ENCODE data around the gene POLR1B. TPM values are rescaled to one million over a fixed set of nuclear protein-coding genes. Genes with fewer than 3 reads are reported as not detected.
"Not testable (repeated sequence)": the region's sequence is repeated elsewhere in the genome, so short reads cannot be mapped to it uniquely, and the experiment has no call there.

Gene POLR1B
- total and polyA plus RNA-seq, 7 experiments from 2014 or later: 10.1 to 41.8 (median 25.2) TPM

GRCh38 chr2:112500850-112501484, 41.3 kb upstream of the POLR1B start:
- H3K36me3 ChIP-seq (ENCODE audit: control insufficient read depth in 2 of 3, insufficient read depth in 3 of 3, low read length in 3 of 3); H3K4me1 Mint-ChIP-seq; POLR2A ChIA-PET; H3K4me1 ChIP-seq (ENCODE audit: control insufficient read depth in 2 of 2, insufficient read depth in 2 of 2, low read length in 2 of 2); H3K4me3 ChIP-seq (ENCODE audit: low read length); H3K27me3 Mint-ChIP-seq; H3K27ac Mint-ChIP-seq; H3K4me3 Mint-ChIP-seq; H3K27ac ChIP-seq (ENCODE audit: low read depth, low read length); H3K27me3 ChIP-seq (ENCODE audit: control insufficient read depth in 2 of 2, insufficient read depth in 2 of 2, low read length in 2 of 2); H3K9me3 Mint-ChIP-seq; H3K9me3 ChIP-seq (ENCODE audit: control insufficient read depth in 2 of 3, low read length in 3 of 3): not testable (repeated sequence)
- ATAC-seq (peak; percentile 89), DNase-seq (peak in 8 of 9 donors; percentile 19 to 57 (median 44))
- CTCF ChIA-PET: interaction anchor here (0.6 to 1.1 kb wide), 2 partner anchors 20 to 26 kb away, joined by 3 read pairs; no protein-coding TSS in a partner anchor
- peaks cover 0 to 13% (median 5%) of the 10 kb centered on the region in 5 donors for H3K36me3 Mint-ChIP-seq
- intact Hi-C loops (cut with micrococcal nuclease): loop anchor here in 1 of 2 donors (10.0 kb wide), 1 partner anchor 376 kb away; no protein-coding TSS in a partner anchor

- intact Hi-C loops (cut with micrococcal nuclease): loop anchor here in 1 of 2 donors (10.0 kb wide), 1 partner anchor 385 kb away; no protein-coding TSS in a partner anchor
Measured at GRCh38 chr2:112509239-112509998, 32.8 kb upstream of the POLR1B start.

DNA sequence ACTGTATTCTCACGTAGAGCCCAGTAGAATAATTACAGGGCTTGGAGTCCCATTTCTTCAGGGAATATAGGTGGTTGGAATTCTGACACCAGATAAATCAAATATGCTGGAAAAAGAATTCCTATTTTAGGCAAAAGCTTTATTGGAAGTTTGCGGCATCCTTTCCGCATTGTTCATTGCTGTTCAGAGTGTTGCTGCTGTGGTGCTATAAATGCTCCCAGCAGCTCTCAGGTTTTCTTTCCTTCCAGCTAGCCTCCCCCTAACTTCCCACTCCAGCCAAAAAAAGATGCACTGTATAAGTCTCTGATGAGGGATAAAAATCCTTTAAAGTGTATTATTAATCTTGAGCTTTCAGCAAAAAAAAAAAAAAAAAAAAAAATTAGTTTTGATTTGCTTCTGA, 25.5 kb upstream of the POLR1B start:
- no peak for DNase-seq
- Histone ChIP-seq H3K9me3 (ENCODE audit: control insufficient read depth in 2 of 3, low read length in 3 of 3) (no peaks in the 10 kb centered on the region), H3K4me1 (ENCODE audit: control insufficient read depth in 2 of 2, insufficient read depth in 2 of 2, low read length in 2 of 2) (no peaks in the 10 kb centered on the region), H3K27me3 (ENCODE audit: control insufficient read depth in 2 of 2, insufficient read depth in 2 of 2, low read length in 2 of 2) (no peaks in the 10 kb centered on the region), H3K36me3 (ENCODE audit: control insufficient read depth in 2 of 3, insufficient read depth in 3 of 3, low read length in 3 of 3) (peaks cover 0 to 23% (median 0%) of the 10 kb centered on the region in 3 experiments), H3K4me3 (ENCODE audit: low read length) (no peak overlapping the region), H3K27ac (ENCODE audit: low read depth, low read length) (no peak overlapping the region)
- ChIA-PET CTCF (no interaction called here), POLR2A (interaction anchor here (0.9 kb wide), 1 partner anchor 68 kb away, joined by 3 read pairs; no protein-coding TSS in a partner anchor)
- H3K27ac Mint-ChIP-seq: no peak overlapping the region
- no peak overlapping the region for H3K4me3 Mint-ChIP-seq
- H3K9me3 Mint-ChIP-seq: peaks cover 0 to 4% (median 0%) of the 10 kb centered on the region in 11 donors
- H3K4me1 Mint-ChIP-seq: peaks cover 0 to 3% (median 0%) of the 10 kb centered on the region in 7 donors
- intact Hi-C loops (cut with micrococcal nuclease): no loop called here
- peaks cover 16 to 43% (median 36%) of the 10 kb centered on the region in 5 donors for H3K36me3 Mint-ChIP-seq
- ATAC-seq: no peak
- no peaks in the 10 kb centered on the region for H3K27me3 Mint-ChIP-seq

More at GRCh38 chr2:112509239-112509998, 32.8 kb upstream of the POLR1B start:
- Mint-ChIP-seq H3K4me1 (peaks cover 5 to 10% (median 6%) of the 10 kb centered on the region in 7 donors), H3K27ac (peak overlapping the region in 5 of 9 donors; percentile 29 to 65 (median 42)), H3K4me3 (peak overlapping the region in 2 of 10 donors; percentile 4 to 26), H3K36me3 (peaks cover 5 to 18% (median 10%) of the 10 kb centered on the region in 5 donors)
- H3K4me3 ChIP-seq (ENCODE audit: low read length); H3K4me1 ChIP-seq (ENCODE audit: control insufficient read depth in 2 of 2, insufficient read depth in 2 of 2, low read length in 2 of 2); DNase-seq; POLR2A ChIA-PET; H3K27me3 Mint-ChIP-seq; H3K27me3 ChIP-seq (ENCODE audit: control insufficient read depth in 2 of 2, insufficient read depth in 2 of 2, low read length in 2 of 2); ATAC-seq; CTCF ChIA-PET; H3K36me3 ChIP-seq (ENCODE audit: control insufficient read depth in 2 of 3, insufficient read depth in 3 of 3, low read length in 3 of 3); H3K27ac ChIP-seq (ENCODE audit: low read depth, low read length); H3K9me3 Mint-ChIP-seq; H3K9me3 ChIP-seq (ENCODE audit: control insufficient read depth in 2 of 3, low read length in 3 of 3): not testable (repeated sequence)

GRCh38 chr2:112518807-112519206, 23.5 kb upstream of the POLR1B start:
- H3K27ac ChIP-seq (ENCODE audit: low read depth, low read length): no peak overlapping the region
- no peak overlapping the region for H3K4me3 Mint-ChIP-seq
- ATAC-seq (no peak), DNase-seq (no peak)
- no peak overlapping the region for H3K4me3 ChIP-seq (ENCODE audit: low read length)
- peaks cover 0 to 24% (median 0%) of the 10 kb centered on the region in 3 experiments for H3K36me3 ChIP-seq (ENCODE audit: control insufficient read depth in 2 of 3, insufficient read depth in 3 of 3, low read length in 3 of 3)
- peaks cover 0 to 4% (median 0%) of the 10 kb centered on the region in 11 donors for H3K9me3 Mint-ChIP-seq
- H3K4me1 ChIP-seq (ENCODE audit: control insufficient read depth in 2 of 2, insufficient read depth in 2 of 2, low read length in 2 of 2): no peaks in the 10 kb centered on the region
- H3K4me1 Mint-ChIP-seq: peaks cover 0 to 5% (median 0%) of the 10 kb centered on the region in 7 donors
- H3K27me3 Mint-ChIP-seq: no peaks in the 10 kb centered on the region
- H3K36me3 Mint-ChIP-seq: peaks cover 23 to 62% (median 53%) of the 10 kb centered on the region in 5 donors
- no peaks in the 10 kb centered on the region for H3K27me3 ChIP-seq (ENCODE audit: control insufficient read depth in 2 of 2, insufficient read depth in 2 of 2, low read length in 2 of 2)
- H3K9me3 ChIP-seq (ENCODE audit: control insufficient read depth in 2 of 3, low read length in 3 of 3): no peaks in the 10 kb centered on the region
- ChIA-PET CTCF (no interaction called here), POLR2A (no interaction called here)
- peak overlapping the region in 1 of 9 donors; percentile 8 for H3K27ac Mint-ChIP-seq
- intact Hi-C loops (cut with micrococcal nuclease): no loop called here

GRCh38 chr2:112519506-112519905, 22.8 kb upstream of the POLR1B start:
- intact Hi-C loops (cut with micrococcal nuclease): no loop called here
- no peak for ATAC-seq
- Histone ChIP-seq H3K9me3 (ENCODE audit: control insufficient read depth in 2 of 3, low read length in 3 of 3) (no peaks in the 10 kb centered on the region), H3K4me3 (ENCODE audit: low read length) (no peak overlapping the region), H3K27me3 (ENCODE audit: control insufficient read depth in 2 of 2, insufficient read depth in 2 of 2, low read length in 2 of 2) (no peaks in the 10 kb centered on the region), H3K27ac (ENCODE audit: low read depth, low read length) (no peak overlapping the region), H3K36me3 (ENCODE audit: control insufficient read depth in 2 of 3, insufficient read depth in 3 of 3, low read length in 3 of 3) (peaks cover 0 to 24% (median 0%) of the 10 kb centered on the region in 3 experiments), H3K4me1 (ENCODE audit: control insufficient read depth in 2 of 2, insufficient read depth in 2 of 2, low read length in 2 of 2) (no peaks in the 10 kb centered on the region)
- peaks cover 0 to 4% (median 0%) of the 10 kb centered on the region in 11 donors for H3K9me3 Mint-ChIP-seq
- H3K36me3 Mint-ChIP-seq: peaks cover 23 to 63% (median 53%) of the 10 kb centered on the region in 5 donors
- H3K4me3 Mint-ChIP-seq: no peak overlapping the region
- no peaks in the 10 kb centered on the region for H3K27me3 Mint-ChIP-seq
- no peak for DNase-seq
- ChIA-PET CTCF (no interaction called here), POLR2A (no interaction called here)
- no peak overlapping the region for H3K27ac Mint-ChIP-seq
- H3K4me1 Mint-ChIP-seq: peaks cover 0 to 5% (median 0%) of the 10 kb centered on the region in 7 donors

DNA sequence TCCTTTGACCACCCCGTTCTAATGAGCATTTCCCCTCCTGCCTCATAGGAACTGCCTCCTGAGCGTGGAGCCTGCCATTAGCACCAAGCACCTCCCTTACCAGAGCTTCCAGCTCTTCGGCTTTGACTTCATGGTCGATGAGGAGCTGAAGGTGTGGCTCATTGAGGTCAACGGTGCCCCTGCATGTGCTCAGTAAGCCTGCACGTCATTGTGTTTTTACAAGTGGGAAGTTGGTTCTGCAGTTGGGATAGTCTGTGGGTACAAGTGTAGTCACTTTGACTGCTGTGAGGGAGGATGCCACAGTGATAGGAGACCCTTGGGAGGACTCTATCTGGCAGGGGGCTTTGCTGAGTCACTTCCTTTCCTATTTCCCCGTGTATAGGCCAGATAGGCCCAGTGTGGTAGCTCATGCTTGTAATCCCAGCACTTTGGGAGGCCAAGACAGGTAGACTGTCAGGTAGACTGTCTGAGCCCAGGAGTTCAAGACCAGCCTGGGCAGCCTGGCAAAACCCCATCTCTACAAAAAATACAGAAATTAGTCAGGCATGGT, 22.0 kb upstream of the POLR1B start:
- no peaks in the 10 kb centered on the region for H3K4me1 ChIP-seq (ENCODE audit: control insufficient read depth in 2 of 2, insufficient read depth in 2 of 2, low read length in 2 of 2)
- H3K36me3 ChIP-seq (ENCODE audit: control insufficient read depth in 2 of 3, insufficient read depth in 3 of 3, low read length in 3 of 3): peaks cover 0 to 24% (median 0%) of the 10 kb centered on the region in 3 experiments
- ATAC-seq: no peak
- H3K4me3 Mint-ChIP-seq: no peak overlapping the region
- POLR2A ChIA-PET: interaction anchor here (0.8 kb wide), 1 partner anchor 25 kb away, joined by 3 read pairs; no protein-coding TSS in a partner anchor
- peaks cover 0 to 5% (median 0%) of the 10 kb centered on the region in 7 donors for H3K4me1 Mint-ChIP-seq
- H3K9me3 ChIP-seq (ENCODE audit: control insufficient read depth in 2 of 3, low read length in 3 of 3): no peaks in the 10 kb centered on the region
- H3K27ac ChIP-seq (ENCODE audit: low read depth, low read length): no peak overlapping the region
- H3K36me3 Mint-ChIP-seq: peaks cover 19 to 62% (median 46%) of the 10 kb centered on the region in 5 donors
- no peak overlapping the region for H3K27ac Mint-ChIP-seq
- no peak for DNase-seq
- intact Hi-C loops (cut with micrococcal nuclease): no loop called here
- H3K27me3 ChIP-seq (ENCODE audit: control insufficient read depth in 2 of 2, insufficient read depth in 2 of 2, low read length in 2 of 2): no peaks in the 10 kb centered on the region
- CTCF ChIA-PET: no interaction called here
- no peaks in the 10 kb centered on the region for H3K27me3 Mint-ChIP-seq
- H3K9me3 Mint-ChIP-seq: peaks cover 0 to 3% (median 0%) of the 10 kb centered on the region in 11 donors
- H3K4me3 ChIP-seq (ENCODE audit: low read length): no peak overlapping the region

Data from naive thymus-derived CD4-positive, alpha-beta T cell (primary cell).